ENCODE data around the gene MLLT3.

Gene MLLT3

GRCh38 chr9:20508242-20508641 lies 114.1 kb downstream of the MLLT3 start:
- no peak for DNase-seq

- no peak for DNase-seq
Observed at GRCh38 chr9:20507431-20507830, 114.9 kb downstream of the MLLT3 start.

- DNase-seq: no peak
Observed at GRCh38 chr9:20506099-20506900, 116.0 kb downstream of the MLLT3 start.

DNA sequence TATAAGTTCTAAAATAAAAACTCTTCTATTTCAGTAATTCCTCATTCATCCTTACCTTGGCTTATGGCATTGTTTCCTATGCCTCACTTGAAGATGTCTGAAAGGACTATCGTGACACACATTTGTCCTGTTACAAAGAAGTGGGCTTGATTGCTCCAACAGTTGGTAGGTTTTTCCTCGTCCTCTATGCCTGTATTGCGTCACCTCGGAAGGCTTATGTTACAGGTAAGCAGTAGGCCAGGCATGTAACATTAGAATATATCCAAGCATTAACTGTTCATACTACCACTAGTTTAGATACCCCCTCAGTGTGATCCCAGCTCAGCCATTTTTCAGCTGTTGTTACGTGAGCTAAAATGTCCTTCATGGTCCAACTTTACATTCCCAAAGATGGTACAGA lies 116.7 kb downstream of the MLLT3 start:
- no peak for DNase-seq

GRCh38 chr9:20504930-20505329 lies 117.4 kb downstream of the MLLT3 start:
- no peak for DNase-seq

- no peak for DNase-seq
Observed at GRCh38 chr9:20500101-20500500, 122.2 kb downstream of the MLLT3 start.

DNA sequence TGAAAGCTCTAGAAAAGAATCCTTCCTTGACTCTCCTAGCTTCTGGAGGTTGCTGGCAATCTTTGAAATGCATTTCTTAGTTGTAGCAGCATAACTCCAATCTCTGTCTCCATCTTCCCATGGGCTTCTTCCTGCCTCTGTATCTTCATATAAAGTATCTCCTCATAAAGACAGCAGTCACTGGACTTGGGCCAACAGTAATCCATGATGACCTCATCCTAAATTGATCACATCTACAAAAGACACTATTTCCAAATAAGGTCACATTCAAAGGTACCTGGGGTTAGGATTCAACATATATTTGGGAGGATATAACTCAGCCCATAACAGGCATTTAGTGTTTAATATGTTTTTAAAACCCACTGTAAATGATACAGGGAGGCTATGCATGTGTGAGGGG lies 123.3 kb downstream of the MLLT3 start:
- DNase-seq: no peak

GRCh38 chr9:20496328-20496727 lies 126.0 kb downstream of the MLLT3 start:
- DNase-seq: no peak

GRCh38 chr9:20495098-20495497 lies 127.2 kb downstream of the MLLT3 start:
- no peak for DNase-seq

GRCh38 chr9:20494035-20494434 lies 128.3 kb downstream of the MLLT3 start:
- DNase-seq: no peak

DNA sequence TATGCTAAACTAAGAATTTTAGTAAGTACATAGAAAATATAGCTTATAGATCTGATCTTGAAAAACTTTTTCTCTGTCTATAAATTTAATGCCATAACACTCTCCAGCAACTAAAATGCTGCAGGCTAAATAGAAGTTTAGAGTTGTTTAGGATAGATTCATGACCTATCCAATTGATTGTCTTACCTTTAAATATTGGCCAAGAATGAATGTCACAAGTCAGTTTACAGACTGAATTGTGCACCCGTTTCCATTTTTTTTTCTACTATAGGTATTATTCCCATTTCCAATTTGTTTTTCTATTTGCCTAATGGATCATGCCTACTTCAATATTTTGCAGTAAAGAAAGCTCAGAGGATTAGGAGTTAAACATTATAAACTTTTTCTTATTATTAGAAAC lies 129.5 kb downstream of the MLLT3 start:
- no peak for DNase-seq

DNA sequence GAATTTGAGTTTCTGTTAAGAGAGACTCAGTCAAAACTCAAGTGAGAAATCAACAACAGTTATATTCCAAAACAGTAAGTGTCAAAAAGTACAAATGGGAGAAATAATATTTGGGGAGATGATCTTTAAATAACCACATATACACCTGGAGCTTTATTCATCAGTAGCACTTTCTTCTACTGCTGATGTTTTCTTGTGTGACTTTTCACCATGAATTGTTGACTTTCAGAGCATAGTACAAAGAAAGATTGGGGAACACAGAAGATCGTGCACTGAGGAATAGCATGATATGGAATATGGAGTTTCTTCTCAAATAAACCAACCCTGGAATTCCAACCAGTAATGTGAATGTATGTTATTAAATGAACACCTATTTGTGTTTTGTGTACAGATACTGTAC lies 130.7 kb downstream of the MLLT3 start:
- no peak for DNase-seq

DNA sequence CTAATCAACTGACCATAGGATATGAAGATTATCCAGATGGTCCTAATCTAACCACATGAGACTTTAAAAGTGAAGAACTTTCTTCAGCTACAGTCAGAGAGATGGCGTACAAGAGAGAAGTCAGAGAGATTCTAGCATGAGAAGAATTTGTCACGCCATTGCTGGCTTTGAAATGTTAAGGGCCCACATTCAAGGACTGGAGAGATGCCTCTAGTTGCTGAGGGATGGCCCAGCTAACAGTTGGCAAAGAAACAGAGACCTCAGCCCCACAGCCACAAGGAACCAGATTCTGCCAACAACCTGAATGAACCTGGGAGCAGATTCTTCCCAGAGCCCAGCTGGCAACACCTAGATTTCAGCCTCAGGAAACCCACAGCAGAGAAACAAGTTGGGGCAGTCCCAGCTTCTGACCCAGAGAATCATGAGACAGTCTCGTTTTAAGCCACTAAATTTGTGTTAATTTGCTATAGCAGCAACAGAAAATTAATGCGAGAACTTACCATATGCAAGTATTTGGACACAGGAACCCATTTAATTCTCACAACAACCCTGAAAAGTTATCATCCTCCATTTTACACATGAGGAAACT lies 132.0 kb downstream of the MLLT3 start:
- no peak for DNase-seq

- DNase-seq: no peak
Observed at GRCh38 chr9:20488691-20489090, 133.6 kb downstream of the MLLT3 start.

- no peak for DNase-seq
Observed at GRCh38 chr9:20486552-20486951, 135.7 kb downstream of the MLLT3 start.

GRCh38 chr9:20481437-20481836 lies 140.9 kb downstream of the MLLT3 start:
- no peak for DNase-seq

- DNase-seq: no peak
Observed at GRCh38 chr9:20480249-20480648, 142.1 kb downstream of the MLLT3 start.

DNA sequence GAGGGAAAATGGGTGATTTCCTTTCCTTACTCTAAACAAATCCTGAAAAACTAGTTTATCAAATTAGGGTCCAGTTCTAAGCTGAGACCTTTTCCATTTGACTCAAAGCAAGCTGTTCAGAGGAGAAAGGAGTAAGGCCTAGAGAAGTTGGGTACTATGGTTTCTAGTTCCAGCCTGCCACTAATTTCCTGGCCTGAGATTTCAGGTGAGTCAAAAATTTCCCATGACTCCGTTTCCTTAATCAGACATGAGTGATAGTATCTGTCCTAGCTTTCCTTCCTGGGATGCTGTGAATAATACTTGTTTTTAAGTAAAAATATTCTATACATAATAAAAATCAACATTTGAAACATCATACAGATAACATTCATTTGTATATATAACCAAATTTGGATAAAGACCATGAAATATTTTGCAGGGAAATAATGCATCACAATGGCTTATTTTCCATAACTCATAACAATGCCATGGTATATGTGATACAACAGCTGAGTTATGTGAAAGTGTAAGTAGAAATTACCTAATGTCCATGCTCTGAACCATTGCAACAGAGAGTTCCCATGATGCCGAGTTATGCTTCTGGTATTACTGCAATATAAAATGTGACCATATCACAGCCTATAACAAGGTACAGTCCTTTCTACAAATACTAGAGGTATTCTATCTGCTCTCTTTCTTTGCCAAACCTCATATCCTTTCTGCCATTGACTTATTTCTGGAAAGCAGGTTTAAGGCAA lies 142.7 kb downstream of the MLLT3 start:
- no peak for DNase-seq

DNA sequence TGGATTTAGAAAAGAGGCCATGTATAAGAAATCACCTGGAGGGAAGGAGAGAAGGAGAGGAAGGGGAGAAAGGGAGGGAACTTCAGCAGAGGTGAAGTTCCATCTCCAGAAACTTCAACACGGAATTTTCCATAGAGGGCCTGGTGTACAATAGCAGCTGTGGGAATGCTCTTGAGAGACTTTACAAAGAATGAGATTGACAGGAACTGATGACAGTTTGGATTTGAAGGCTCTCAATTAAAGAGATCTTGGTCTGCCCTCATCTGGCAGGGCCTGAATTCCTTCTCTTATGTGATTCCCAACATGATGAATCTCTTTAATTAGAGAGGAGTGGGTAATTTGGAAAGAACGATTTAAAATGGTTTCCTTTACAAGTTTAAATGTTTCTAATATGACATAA lies 143.5 kb downstream of the MLLT3 start:
- DNase-seq: no peak

- no peak for DNase-seq
Observed at GRCh38 chr9:20477940-20478620, 144.2 kb downstream of the MLLT3 start.

GRCh38 chr9:20476912-20477521 lies 145.3 kb downstream of the MLLT3 start:
- no peak for DNase-seq

DNA sequence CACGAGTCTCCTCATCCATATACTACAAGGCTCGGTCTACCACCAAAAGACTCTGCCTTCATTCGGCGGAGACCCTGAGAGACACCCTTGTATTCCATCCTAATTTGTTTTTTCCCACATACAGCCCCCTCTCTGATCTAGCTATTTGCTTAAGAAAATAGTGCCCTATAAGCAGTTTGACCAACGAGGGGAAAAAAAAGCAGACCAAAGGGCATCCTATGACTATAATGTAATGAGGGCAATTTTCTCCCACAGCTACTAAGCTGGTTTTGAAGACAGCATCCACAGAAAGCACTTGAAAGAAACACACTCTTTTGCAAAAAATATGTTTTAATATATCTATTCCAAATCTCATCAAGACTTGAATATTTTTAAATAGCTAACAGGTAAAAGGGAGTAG lies 147.8 kb downstream of the MLLT3 start:
- DNase-seq: no peak

DNA sequence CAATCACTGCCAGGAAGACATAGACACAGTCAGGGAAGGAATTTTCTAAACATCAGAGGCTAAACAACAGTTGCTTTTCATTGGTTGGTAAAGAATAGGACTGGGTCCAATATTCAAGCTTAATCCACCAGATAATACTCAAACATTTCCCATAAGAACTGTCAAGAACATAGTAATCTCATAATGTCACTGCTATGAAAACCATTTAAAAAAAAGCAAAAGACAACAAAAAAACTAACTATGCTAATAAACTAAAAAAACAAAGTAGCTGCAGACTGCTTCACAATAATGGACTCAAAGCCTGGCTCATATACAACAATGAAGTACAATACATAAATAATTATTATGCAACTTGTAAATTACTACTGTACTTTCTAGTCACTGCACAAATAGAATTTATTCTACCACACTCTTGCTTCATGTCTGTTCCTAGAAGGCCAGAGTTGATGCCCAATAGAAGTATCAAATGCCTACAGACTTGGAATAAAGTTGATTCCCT lies 148.7 kb downstream of the MLLT3 start:
- no peak for DNase-seq
